ENCODE data around the gene JMJD8.

GRCh38 chr16:718922-719321 is 34.8 kb upstream of the JMJD8 start:
- TF ChIP-seq CTCF (IDR thresholded peaks at IDR 0.05) = no peak
- TF ChIP-seq POLR2A (IDR thresholded peaks at IDR 0.05) = no peak
